NCI-H446 treated with DMSO at 0.1 percent for 48 hours (cell line): Measurements from ENCODE around the gene BTBD2.

Source experiments
- DNase-seq: peaks from one replicate; lab custom pipeline; 2025; lab: John Stamatoyannopoulos, UW

Gene BTBD2

DNA sequence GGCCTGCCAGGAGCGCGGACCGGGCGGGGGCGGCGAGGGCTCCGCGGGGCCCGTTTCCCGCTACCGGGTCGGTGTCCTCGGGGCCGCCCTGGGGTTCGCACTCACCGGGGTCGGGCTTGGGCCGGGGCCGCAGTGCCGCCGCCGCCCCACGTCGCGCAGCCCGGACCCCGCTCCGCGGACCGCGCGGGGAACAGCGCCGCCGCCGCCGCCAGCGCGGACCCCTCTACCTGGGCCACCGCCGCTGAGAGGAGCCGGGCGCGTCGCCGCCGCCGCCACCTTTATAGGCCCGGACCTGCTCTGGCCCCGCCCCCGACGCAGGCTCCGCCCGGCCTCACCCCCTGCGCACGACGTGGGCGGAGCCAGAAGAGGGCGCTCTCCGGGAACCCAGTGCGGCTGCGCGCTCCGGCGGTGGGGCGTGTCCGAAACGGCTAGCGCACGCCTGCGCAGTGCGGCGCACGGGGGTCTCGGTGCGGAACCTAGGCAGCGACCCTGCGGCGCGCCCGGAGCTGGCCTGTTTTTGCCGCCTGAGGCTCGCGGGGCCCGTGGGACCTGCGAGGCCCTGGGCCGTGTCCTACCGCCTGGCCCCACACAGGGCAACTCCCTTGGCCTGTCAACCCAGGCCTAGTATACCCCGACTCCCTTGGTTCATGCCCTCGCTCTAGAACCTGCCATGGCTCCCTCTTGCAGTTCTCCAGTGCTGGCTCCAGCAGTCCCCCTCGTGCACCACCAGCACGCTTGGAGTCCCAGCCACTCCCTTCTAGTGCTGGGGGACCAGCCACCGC is 35.7 kb upstream of the BTBD2 start, which contains the start of gene MKNK2:
TSS of gene MKNK2 (minus strand) at position 254 of the 782 bp plus-strand sequence. CDS start 393 bp downstream, outside the sequence.
- peak; percentile 73 for DNase-seq

DNA sequence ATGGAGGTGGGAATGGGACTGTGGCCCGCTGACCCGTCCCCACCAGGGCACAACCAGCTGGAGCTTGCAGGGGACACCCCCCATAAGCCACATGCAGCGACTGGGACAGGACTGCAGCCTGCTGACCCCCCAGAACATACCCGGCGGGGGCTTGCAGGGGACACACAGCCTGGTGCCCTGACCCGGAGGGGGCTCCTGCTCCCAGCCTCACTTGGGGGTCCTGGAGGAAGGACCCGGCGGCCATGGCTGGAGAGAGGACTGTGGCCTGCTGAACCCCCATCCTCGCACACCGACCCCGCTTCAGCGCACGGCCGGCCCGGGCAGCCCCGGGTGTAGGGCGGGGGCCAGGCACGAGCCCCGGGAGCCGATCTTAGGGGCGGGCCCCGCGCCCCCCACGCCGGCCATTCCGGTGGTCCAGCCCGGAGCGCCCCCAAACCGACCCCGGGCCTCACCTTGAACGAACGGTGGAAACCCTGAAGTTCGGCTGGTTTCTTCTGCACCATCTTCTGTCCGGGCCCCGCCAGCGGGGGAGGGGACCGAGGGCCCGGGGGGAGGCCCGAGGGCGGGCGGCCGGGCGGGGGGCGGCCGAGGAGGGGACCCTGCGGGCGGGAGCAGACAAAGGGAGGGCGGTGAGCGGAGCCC is 35.0 kb upstream of the BTBD2 start:
- no peak for DNase-seq

DNA sequence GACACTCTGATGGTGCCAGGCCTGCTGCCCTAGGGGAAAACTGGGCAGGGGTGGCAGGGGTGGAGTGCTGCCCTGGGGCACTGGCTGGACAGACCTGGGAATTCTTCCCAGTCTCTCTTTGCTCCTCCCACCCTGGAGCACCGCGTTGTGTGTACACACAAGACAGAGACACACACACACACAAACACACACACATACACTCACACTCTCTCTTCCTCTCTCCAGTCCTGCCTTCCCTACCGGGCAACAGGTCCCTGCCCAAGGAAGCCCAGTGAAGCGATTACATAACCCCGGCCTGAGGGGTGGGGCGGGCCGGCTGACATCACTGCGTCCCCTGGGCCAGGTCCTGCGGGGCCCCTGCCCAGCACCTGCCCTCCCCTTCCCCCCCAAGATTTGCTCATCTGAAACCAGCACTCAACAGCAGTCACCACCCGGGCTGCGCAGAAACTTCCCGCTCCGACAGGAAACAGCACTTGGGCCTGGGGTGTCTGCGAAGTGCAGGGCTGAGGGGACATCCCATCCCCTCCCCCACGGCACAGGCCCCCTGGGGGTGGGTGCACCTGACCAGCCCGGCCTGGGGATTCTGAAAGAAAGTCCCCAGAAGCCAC is 34.3 kb upstream of the BTBD2 start:
- no peak for DNase-seq

GRCh38 chr19:2048959-2049740 is 33.6 kb upstream of the BTBD2 start:
- DNase-seq: no peak

GRCh38 chr19:2048104-2048958 is 32.8 kb upstream of the BTBD2 start:
- no peak for DNase-seq

- DNase-seq: no peak
Observed at GRCh38 chr19:2047449-2048103, 32.1 kb upstream of the BTBD2 start.

- DNase-seq: no peak
Observed at GRCh38 chr19:2047076-2047448, 31.5 kb upstream of the BTBD2 start.

DNA sequence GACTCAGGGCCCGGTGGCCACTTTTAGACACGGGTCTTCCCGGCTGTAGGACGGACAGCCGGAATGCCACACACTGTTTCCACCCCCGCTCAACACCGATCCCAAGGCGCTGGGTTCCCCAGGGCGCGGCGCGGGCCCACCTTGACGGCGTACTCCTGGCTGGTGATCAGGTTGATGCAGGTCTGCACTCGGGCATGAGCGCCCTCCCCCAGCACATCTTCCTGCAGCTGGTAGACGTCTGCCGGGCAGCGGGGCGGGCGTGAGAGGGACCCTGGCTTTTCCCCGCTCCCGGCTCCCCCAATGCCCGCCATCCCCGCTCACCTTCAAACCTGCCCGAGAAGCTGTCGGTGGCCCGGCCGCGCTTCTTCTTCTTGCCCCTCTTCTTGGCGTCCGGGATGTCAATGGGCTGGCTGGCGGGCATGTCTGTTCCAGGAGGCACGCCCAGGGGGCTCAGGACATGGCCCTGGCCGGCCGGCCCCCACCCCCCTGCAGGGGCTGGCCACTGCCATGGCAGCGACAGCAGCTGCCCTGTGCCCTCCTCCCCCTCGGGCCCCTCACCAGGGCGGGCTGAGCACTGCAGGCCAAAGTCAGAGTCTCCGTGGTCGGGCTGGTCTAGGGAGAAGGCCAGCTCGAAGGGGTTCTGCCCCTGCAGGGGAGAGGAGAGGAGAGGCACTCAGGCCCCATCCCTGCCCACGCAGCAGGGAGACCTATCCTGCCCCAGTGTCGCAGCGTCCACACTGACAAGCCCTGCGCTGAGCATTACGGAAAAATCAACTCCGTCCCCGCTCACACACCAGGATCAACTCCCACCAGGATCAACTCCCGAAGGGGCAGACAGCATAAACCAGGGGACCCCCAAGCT is 30.8 kb upstream of the BTBD2 start:
- DNase-seq: no peak

DNA sequence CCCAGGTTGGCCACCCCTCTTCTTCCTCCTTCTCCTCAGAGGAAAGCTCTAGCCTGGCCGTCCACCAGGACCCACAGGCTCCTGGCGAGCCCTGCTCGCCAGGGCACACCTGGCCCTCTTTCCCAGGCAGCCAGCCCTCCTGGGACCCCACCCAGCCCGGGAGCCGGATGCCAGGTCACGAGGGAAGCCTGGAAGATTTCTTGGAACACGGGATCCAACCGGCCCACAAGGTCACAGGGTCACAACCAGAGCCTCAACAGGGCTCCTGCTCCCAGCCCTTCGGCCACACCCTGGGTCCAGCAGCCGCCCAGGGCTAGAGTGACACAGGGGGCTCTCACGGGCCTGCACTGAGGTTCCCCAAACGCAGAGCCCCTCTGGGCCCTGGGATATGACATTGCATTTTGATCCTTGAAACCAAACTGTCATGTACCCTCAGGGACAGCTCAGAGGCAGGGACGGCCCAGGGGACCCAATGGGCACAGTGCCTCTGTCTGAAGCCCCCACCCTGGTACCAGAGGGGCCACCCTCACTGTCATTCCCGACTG is 30.1 kb upstream of the BTBD2 start:
- DNase-seq: no peak

DNA sequence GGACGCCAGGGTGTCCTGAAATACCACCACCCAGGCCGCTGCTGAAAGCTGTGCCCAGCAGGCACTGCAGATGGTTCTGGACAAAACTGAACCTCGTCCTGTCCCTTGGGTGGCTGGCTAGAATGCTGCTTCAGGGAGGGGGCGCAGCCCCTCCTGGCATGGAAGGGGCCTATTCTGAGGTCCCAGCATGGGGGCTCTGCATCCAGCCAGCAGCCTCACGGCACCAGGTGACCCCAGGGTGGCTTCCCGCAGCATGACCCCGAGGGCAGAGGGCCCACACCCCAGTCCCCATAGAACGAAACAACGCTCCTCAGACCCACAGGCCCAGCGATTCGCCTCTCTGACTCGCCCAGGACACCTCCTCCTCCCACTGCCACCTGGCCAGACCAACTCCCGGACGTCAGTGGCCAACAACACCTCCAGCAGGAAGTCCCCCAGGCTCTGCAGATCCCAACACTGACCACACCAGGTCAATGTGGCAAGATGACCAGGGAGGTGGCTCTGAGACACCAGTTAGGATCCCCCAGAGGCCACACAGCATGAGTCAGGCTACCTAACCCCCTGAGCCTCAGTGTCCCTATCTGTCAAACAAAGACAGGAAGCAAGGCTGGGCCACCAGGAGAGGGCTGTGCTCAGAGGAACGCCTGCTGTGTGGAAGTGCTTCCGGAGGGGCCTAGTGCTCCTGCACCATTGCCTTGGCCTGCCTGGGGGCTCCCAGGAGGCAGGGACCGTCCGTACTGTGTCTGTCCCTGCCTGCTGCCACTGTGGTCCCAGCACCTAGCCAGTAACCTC is 29.4 kb upstream of the BTBD2 start:
- no peak for DNase-seq

DNA sequence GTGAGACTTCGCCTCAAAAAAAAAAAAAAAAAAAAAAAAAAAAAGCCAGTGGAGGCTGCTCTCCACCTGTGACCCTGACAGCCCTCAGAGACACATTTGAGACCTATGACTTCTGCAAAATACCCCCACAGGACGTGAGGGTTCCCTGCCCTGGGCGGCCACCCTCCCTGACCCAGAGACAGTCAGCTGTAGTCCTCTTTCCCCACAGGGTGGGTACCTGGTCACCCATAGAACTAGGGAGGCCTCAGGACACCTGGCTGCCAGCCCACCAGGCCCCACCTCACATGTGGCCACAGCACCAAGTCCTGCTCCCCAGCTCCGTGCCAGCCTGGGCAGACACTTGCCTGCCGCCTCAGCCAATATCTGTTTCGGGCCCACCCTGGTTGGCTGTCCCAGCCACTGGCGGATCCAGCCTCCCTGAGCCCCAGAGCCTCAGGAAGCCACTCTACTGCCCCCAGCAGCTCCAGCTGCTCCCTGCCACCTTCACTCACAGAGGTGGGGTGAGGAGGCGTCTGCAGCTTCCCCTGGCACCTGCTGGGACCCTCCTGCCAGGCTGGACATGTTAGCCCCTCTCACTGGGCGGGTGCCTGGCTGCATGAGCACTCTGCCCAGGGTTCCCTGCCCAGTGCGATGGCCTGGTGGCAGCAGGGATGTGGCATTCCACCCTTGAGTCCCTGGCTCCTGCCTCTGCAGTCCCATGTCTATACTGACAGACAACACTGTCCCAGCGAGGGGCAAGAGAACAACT is 28.6 kb upstream of the BTBD2 start:
- DNase-seq: no peak

- no peak for DNase-seq
Observed at GRCh38 chr19:2043251-2043641, 27.7 kb upstream of the BTBD2 start.

DNA sequence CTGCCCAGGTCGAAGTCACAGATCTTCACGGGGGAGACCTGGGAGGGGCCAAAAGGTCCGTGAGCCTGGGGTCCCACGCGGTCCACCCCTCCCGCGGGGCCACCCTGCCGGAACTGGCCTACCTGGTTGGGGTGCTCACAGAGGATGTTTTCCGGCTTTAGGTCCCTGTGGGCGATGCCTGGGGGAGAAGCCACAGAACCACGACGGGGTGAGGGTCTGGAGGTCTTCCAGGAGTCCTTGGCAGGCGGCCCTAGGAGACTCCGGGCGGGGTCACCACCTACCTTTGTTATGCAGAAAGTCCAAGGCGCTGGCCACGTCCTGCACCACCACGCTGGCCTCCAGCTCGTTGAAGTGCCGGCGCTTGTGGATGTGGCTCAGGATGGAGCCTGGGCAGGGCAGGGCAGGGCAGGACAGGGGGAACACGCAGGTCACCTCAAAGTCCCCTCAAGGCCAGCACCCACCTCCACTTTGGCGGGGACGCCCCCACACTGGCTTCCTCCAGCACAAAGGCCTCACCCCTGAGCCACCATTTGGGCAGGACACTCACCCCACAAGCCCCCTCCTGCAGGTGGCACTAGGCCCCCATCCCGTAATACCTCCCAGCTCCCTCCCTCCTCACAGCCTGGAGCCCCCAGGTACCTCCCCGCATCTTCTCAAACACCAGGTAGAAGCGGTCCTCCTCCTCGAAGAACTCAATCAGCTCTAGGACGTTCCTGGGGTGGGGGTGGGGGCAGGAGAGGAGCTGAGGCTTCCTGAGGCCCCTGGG is 27.2 kb upstream of the BTBD2 start:
- no peak for DNase-seq

GRCh38 chr19:2041683-2042484 is 26.4 kb upstream of the BTBD2 start:
- DNase-seq: peak; percentile 94

DNA sequence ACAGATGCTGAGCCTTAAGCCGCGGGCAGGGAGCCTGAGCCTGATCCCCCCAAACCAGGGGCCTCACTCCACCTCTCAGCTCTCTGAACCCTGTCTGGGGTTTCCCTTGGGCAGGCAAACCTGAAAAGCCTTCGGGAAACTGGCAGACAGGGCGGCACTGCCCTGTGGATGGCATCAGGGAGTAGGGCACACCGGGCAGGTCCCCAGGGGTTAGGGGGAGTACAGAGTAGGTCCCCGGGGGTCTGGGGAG is 25.8 kb upstream of the BTBD2 start:
- no peak for DNase-seq

DNA sequence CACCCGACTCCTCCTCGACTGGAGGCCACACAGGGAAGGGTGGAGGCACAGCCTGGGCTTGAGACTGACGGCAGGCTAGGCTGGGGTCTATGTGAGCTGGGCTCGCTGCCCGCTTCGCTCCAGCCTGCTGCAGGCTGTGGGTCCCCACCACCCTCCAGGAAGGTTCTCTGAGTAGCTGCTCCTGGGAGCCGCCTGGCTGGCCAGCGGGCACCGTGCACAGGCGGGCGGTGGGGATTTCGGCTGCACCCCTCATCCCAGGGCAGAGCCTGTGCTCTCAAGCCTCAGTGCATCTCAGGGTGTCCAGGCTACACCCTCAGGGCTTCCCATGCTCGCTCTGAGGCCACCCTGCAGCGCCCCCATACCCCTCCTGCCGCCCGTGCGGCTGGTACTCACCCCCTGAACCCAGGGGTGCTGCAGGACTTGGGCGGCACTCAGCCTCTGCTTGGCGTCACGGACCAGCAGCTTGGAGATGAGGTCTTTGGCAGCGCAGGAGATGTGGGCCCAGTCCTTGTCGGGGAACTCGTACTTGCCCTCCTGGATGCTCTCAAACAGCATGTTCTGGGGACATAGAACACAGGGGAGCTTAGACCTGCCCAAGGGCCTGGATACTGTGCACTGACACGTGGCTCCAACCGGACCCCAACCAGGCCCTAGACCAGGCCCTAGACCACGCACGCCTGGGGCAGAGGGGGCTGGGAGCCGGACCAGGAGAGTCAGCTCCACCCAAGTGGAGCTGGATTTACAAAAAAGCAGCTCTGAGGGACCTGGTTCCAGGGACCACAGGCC is 25.3 kb upstream of the BTBD2 start:
- no peak for DNase-seq
